IMR-90 (cell line): ENCODE measurements around the gene USP9X.

Experiments used
- BHLHE40 ChIP-seq: fragments of 150-350 bp; IDR thresholded peaks from 2 replicates; pipeline ENCODE4 v1.6.1; 2016; ENCODE audit warnings: mild to moderate bottlenecking, low read depth, low read length
- CTCF ChIP-seq: conservative IDR thresholded peaks from 2 replicates; pipeline ENCODE4 v1.5.1; 2012; ENCODE audit warnings: mild to moderate bottlenecking, low read depth, low read length, improper control_type of control experiment
- ELK1 ChIP-seq: fragments of 150-350 bp; IDR thresholded peaks from 2 replicates; pipeline ENCODE4 v1.6.1; 2016; ENCODE audit warnings: low read depth, mild to moderate bottlenecking, low read length, moderate library complexity, borderline replicate concordance
- FOS ChIP-seq: fragments of 150-350 bp; IDR thresholded peaks from 2 replicates; pipeline ENCODE4 v1.6.1; 2016; ENCODE audit warnings: low read depth, low read length
- MAFK ChIP-seq: IDR thresholded peaks from 2 replicates; pipeline ENCODE4 v1.6.1; 2012; ENCODE audit warnings: low read depth, low read length, improper control_type of control experiment
- MXI1 ChIP-seq: IDR thresholded peaks from 2 replicates; pipeline ENCODE4 v1.6.1; 2012; ENCODE audit warnings: low read depth, mild to moderate bottlenecking, low read length, moderate library complexity, borderline replicate concordance
- POLR2A ChIP-seq: IDR thresholded peaks from 2 replicates; pipeline ENCODE4 v1.6.1; 2012; ENCODE audit warnings: mild to moderate bottlenecking, low read depth, low read length
- RAD21 ChIP-seq: IDR thresholded peaks from 2 replicates; pipeline ENCODE4 v1.6.1; 2012; ENCODE audit warnings: low read length, improper control_type of control experiment
- USF2 ChIP-seq: fragments of 150-350 bp; IDR thresholded peaks from 2 replicates; pipeline ENCODE4 v1.6.1; 2017; ENCODE audit warnings: mild to moderate bottlenecking, antibody characterized with exemption, low read length, low read depth

- TF ChIP-seq MAFK = no peak
- no peak for TF ChIP-seq CTCF
- TF ChIP-seq FOS = no peak
- no peak for TF ChIP-seq POLR2A
- TF ChIP-seq USF2 = no peak
- no peak for TF ChIP-seq MXI1
- TF ChIP-seq RAD21 = no peak
- no peak for TF ChIP-seq BHLHE40
- TF ChIP-seq ELK1 = no peak
These were observed 124.6 kb downstream of the USP9X start for GRCh38 chrX:41209853-41210252.
